ENCODE data around the gene SMIM24.

Gene SMIM24

GRCh38 chr19:3499738-3500428, 19.6 kb upstream of the SMIM24 start:
- Histone ChIP-seq H3K27ac (ENCODE audit: low read length) (peak overlapping the region; percentile 70), H3K4me2 (ENCODE audit: low read length) (peak overlapping the region; percentile 92), H2AFZ (ENCODE audit: low read depth, low read length) (peak overlapping the region; percentile 71; the same call in 1 of the 2 replicates), H3K9ac (ENCODE audit: low read length) (peak overlapping the region; percentile 79), H3K36me3 (replicated peaks; ENCODE audit: low read depth, low read length) (peaks cover 21% of the 10 kb centered on the region), H3K27me3 (ENCODE audit: low read depth, low read length) (no peaks in the 10 kb centered on the region), H3K4me3 (ENCODE audit: low read length) (peak overlapping the region; percentile 90), H3K79me2 (ENCODE audit: low read length) (peaks cover 40% of the 10 kb centered on the region), H4K20me1 (ENCODE audit: insufficient read depth, low read length) (no peaks in the 10 kb centered on the region), H3K9me3 (ENCODE audit: insufficient read depth, low read length) (no peaks in the 10 kb centered on the region), H3K4me1 (ENCODE audit: low read length) (peaks cover 14% of the 10 kb centered on the region)
- TF ChIP-seq EZH2phosphoT487 (IDR thresholded peaks at IDR 0.05; ENCODE audit: low read depth) (no peak), CTCF (IDR thresholded peaks at IDR 0.05; ENCODE audit: low read depth, low read length) (no peak)

- Histone ChIP-seq H3K4me2 (ENCODE audit: low read length) (no peak overlapping the region), H3K4me1 (ENCODE audit: low read length) (peaks cover 10% of the 10 kb centered on the region), H3K27me3 (ENCODE audit: low read depth, low read length) (no peaks in the 10 kb centered on the region), H3K4me3 (ENCODE audit: low read length) (no peak overlapping the region), H3K36me3 (replicated peaks; ENCODE audit: low read depth, low read length) (peaks cover 26% of the 10 kb centered on the region), H2AFZ (ENCODE audit: low read depth, low read length) (no peak overlapping the region), H3K27ac (ENCODE audit: low read length) (no peak overlapping the region), H3K79me2 (ENCODE audit: low read length) (peaks cover 40% of the 10 kb centered on the region), H4K20me1 (ENCODE audit: insufficient read depth, low read length) (no peaks in the 10 kb centered on the region), H3K9ac (ENCODE audit: low read length) (no peak overlapping the region), H3K9me3 (ENCODE audit: insufficient read depth, low read length) (no peaks in the 10 kb centered on the region)
- TF ChIP-seq CTCF (IDR thresholded peaks at IDR 0.05; ENCODE audit: low read depth, low read length) (no peak), EZH2phosphoT487 (IDR thresholded peaks at IDR 0.05; ENCODE audit: low read depth) (no peak)
Observed at GRCh38 chr19:3497757-3498520, 17.6 kb upstream of the SMIM24 start.

GRCh38 chr19:3496392-3497273, 16.3 kb upstream of the SMIM24 start:
- no peak overlapping the region for H3K27ac ChIP-seq (ENCODE audit: low read length)
- no peak overlapping the region for H3K4me3 ChIP-seq (ENCODE audit: low read length)
- H2AFZ ChIP-seq (ENCODE audit: low read depth, low read length): no peak overlapping the region
- peaks cover 40% of the 10 kb centered on the region for H3K79me2 ChIP-seq (ENCODE audit: low read length)
- H3K27me3 ChIP-seq (ENCODE audit: low read depth, low read length): no peaks in the 10 kb centered on the region
- peaks cover 30% of the 10 kb centered on the region for H3K36me3 ChIP-seq (replicated peaks; ENCODE audit: low read depth, low read length)
- no peak overlapping the region for H3K4me2 ChIP-seq (ENCODE audit: low read length)
- H3K9ac ChIP-seq (ENCODE audit: low read length): no peak overlapping the region
- peaks cover 10% of the 10 kb centered on the region for H3K4me1 ChIP-seq (ENCODE audit: low read length)
- no peak for TF ChIP-seq EZH2phosphoT487 (IDR thresholded peaks at IDR 0.05; ENCODE audit: low read depth)
- no peaks in the 10 kb centered on the region; the same call in 1 of the 2 replicates for H4K20me1 ChIP-seq (ENCODE audit: insufficient read depth, low read length)
- H3K9me3 ChIP-seq (ENCODE audit: insufficient read depth, low read length): no peaks in the 10 kb centered on the region

GRCh38 chr19:3494559-3494958, 14.2 kb upstream of the SMIM24 start:
- Histone ChIP-seq H3K9me3 (ENCODE audit: insufficient read depth, low read length) (no peaks in the 10 kb centered on the region), H3K9ac (ENCODE audit: low read length) (no peak overlapping the region), H3K4me1 (ENCODE audit: low read length) (peaks cover 4% of the 10 kb centered on the region; the same call in 1 of the 2 replicates), H3K36me3 (replicated peaks; ENCODE audit: low read depth, low read length) (peaks cover 33% of the 10 kb centered on the region), H2AFZ (ENCODE audit: low read depth, low read length) (no peak overlapping the region), H3K27ac (ENCODE audit: low read length) (no peak overlapping the region), H3K27me3 (ENCODE audit: low read depth, low read length) (no peaks in the 10 kb centered on the region), H3K4me3 (ENCODE audit: low read length) (no peak overlapping the region), H4K20me1 (ENCODE audit: insufficient read depth, low read length) (no peaks in the 10 kb centered on the region; the same call in 1 of the 2 replicates), H3K4me2 (ENCODE audit: low read length) (no peak overlapping the region), H3K79me2 (ENCODE audit: low read length) (peaks cover 30% of the 10 kb centered on the region)
- TF ChIP-seq EZH2phosphoT487 (IDR thresholded peaks at IDR 0.05; ENCODE audit: low read depth) (no peak), CTCF (IDR thresholded peaks at IDR 0.05; ENCODE audit: low read depth, low read length) (no peak)
